GM21723 (cell line): ENCODE measurements around the gene PCA3.
"Not testable (repeated sequence)": the region's sequence is repeated elsewhere in the genome, so short reads cannot be mapped to it uniquely, and the experiment has no call there.

Experiments
- ATAC-seq: cut with Tn5 transposase; IDR thresholded peaks from one replicate; pipeline ENCODE4 v1.9.1; 2021; ENCODE audit warnings: mild to moderate bottlenecking, moderate library complexity; ENCODE audit not compliant: unreplicated experiment

Gene PCA3

DNA sequence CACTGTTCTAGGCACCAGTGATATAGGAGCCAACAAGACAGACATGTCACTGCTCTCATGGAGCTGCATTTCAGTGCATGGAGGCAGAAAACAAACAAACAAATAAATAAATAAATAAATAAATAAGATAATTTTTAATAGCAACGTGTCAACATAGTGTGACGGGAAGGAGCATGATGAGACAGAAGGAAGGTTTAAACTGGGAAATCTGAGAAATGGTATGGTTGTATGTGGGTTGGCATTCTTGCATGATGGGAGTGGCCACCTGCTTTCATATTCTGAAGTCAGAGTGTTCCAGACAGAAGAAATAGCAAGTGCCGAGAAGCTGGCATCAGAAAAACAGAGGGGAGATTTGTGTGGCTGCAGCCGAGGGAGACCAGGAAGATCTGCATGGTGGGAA is at the start of gene PCA3:
Gene PCA3, plus strand, starts transcription at position 301 of the 400 bp plus-strand sequence.
- no peak for ATAC-seq

DNA sequence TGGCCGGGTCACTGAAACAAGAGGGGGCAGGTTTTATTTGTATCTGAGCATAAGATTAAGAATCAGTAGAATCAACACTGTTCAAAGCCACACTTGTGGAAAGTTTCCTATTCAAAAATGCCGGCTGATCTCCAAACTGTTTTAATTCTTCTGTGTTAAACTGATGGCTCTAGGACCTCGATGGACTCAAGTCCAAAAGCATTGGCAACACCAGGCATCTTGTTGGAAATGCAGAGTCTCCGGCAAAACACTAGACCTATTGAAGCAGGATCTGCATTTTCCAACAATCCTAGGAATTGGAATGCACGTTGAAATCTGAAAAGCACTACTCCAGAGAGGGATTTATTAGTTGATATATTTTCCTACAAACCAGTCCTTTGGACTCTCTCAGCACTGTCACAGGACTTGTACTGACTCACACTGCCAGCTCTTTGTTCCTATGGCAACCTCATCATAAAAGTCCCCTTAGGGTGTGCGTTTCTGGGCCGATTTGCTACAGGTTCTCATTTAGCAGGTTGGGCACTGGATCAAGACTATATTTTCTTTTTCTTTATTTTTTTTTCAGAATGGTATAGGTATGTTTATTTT is 48.1 kb upstream of the PCA3 start:
- ATAC-seq: no peak

DNA sequence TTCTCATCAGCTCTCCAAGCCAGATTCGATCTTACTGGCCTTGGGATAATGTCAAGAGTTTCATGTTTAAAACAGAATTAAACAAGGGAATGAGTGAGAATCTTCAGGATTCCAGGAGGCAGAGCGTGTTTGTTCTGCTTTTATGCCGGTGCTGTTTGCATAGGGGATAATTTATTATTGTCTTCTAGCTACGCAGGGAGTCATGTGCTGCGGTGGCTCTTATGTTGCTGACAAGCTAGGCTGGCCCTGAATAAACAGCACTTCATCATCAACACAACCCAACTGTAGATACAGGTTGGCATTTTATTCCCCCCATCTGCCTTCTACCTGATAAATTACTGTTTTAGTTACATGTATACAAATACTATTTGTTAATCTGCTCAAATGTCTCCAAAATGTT is 47.1 kb upstream of the PCA3 start:
- ATAC-seq: no peak

DNA sequence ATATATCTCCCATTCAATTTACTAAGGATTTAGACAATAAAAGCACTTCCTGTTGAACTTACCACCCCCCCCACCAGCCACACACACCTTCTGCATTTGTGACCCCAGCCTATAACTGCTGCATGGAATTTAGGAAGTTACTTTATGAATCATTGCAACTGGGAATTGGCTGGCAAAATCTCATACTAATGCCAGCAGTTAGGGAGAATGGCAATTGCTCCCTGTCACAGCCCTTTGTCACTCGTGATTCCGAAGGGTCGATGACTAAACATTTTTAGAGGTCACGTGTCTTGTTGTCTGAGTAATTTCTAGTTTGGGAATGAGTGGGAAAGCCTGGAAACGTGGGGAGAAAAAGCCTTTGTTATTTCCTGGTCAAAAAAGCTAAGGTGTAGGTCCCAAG is 46.6 kb upstream of the PCA3 start:
- ATAC-seq: no peak

DNA sequence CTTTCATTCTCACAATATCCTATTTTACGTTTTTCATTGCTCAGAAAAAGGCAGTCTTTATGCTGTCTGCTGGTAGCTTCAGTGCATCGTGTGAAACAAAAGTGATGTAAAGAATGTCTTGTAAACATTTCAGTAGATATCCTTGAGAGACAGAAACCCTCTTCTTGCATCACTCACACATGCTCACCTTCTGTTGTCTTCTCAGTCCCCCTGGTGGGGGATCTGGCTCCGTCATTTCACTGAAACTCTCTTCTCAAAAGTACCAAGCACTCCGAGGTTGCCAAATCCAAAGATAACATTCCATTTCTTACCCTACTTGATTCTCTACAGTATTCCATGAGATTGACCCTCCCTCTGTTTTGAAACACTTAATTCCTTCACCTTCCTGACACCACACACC is 46.1 kb upstream of the PCA3 start:
- ATAC-seq: no peak

DNA sequence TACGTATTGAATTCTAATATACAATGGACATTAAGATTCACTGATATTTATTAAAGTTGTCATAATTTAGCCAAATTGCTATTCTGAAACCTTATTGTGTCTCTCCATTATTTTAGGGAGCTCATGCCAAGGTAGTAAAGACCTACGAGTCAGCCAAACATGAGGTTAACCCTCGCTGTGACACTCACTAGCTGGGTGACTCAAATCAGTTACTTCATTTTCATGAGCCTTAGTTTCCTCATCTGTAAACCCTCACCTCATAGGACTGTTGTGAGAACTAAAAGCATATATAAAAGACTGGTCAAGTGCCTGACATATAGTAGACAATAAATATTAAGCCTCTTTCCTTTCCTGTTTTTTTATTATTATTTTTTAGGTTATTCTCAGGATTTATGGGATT is 44.0 kb upstream of the PCA3 start:
- no peak for ATAC-seq

DNA sequence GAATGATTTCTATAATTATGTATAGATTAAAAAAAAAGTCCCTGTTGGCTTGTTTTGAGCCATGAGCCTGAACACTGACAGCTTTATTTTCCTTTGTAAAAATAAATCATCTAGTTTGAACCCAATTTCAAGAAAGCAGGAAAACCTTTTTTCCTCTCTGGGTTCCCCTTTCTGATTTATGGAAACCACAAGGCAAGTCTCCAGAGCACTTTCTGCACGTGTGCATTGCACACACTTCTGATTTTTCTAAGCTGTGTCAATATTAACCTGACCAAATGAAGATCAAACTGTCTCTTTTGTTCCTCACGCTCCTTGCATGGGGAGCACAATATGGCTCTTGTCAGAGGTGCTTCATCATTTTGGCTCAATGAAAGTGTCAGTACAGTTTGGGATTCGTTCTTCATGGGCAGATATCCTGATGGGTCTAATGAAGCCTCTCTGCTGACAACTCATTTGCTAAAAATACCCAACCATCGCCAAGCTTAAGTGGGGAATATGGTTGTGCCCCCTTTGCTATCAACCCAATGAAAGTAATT is 39.2 kb upstream of the PCA3 start:
- no peak for ATAC-seq

DNA sequence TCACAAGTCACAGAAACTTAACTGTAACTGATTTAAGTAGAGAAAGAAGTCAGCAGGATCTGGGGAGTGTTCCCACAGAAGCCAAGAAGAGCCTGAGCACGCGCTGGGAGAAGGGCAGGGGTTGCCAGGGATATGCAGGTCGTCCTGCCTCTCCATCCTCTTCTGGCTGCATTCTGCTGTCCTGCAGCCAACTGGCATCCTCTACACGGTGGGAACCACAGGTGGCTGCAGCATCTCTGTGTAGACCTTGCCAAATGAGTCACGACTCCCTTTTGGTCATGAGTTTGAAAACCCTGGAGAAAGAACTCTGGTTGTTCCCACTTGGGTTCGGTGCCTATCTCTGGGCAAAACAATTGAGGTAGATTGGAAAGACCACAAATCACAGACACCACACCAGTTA is 38.4 kb upstream of the PCA3 start:
- no peak for ATAC-seq

DNA sequence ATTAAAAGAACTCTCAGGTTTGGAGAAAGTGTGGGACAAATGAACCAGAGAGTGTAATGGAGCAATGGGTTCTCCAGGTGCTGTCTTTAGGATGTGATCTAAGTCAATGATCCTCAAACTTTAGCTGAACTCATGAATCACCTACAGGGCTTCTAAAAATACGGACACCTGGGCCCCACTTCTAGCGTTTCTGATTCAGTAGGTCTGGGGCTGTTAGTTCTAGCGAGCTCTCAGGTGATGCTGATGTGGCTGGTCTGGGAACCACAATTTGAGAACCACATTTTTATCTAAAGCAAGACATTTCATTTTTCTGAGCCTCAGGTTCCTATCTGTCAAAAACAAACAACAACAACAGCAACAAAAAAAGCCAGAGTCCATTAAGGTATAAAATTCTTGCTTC is 35.1 kb upstream of the PCA3 start:
- no peak for ATAC-seq

DNA sequence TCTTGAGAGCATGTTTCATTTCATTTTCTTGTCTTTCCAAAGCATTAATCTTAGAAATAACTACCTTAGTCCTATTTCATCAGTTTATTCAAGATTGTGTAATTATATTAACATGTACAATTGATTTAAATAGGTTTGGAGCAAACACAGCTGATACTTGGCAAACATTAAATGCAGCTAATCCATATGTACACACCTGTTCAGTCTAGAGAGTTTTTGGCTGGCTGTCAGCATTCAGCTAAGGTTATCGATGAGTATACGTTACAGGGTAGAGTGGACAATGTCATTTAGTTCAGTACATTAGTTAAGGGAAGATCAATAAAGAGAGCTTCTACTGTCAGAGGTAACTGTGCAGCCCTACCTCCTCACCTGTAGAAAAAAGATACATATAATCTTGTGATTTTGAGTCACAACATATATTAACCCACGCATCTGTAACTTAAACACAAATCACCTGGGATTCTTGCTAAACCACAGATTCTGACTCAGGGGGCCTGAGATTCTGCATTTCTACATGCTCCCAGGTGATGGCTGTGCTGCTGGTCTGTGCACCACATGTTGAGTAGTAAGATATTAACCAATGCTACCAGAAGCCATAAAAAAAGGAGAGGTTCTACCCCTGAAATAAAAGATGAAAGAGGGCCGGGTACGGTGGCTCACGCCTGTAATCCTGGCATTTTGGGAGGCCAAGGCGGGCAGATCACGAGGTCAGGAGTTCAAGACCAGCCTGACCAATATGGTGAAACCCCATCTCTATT is 34.1 kb upstream of the PCA3 start:
- ATAC-seq: no peak

DNA sequence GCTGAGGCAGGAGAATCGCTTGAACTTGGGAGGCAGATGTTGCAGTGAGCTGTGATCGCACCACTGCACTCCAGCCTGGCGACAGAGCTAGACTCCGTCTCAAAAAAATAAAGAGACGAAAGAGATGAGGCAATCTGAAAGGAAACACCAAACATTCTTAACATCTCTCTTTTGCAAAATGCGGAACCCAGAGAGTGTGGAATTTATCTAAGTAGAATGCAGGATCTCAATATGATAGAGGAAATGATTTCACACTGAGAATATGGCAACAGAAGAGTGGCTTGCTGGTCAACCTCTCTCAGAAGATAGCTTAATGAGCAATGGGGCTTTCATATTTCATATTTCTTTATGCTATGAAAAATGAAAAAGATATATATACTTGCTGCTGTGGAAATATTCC is 33.4 kb upstream of the PCA3 start:
- ATAC-seq: no peak

DNA sequence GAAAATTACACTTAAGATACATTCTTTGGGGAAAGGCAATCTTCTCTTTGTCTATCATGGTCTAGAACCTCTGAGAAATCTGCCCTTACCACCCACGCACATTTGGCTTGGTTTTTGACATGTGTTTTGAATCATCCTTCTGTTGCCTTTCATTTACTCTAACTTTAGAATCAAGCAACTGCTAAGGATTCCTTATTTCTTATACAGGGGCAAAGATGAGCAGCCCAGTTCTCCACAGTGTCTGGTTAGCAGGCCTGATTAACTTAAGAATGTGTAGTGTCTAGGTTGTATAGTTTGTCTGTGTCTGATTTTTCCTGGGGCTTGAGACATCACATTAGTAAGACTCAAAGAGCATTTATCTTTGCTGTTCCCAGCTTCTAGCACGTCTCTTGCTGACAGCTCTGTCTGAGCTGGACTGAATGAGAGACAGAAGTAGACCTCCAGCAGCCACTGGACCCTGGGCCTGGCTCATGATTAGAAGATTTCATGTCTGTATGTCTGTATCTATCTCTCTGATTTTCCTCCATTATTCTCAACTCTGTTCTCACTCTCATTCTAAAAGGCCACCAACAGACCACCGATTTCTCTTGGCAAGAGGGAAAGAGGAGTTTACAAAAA is 31.8 kb upstream of the PCA3 start:
- no peak for ATAC-seq

DNA sequence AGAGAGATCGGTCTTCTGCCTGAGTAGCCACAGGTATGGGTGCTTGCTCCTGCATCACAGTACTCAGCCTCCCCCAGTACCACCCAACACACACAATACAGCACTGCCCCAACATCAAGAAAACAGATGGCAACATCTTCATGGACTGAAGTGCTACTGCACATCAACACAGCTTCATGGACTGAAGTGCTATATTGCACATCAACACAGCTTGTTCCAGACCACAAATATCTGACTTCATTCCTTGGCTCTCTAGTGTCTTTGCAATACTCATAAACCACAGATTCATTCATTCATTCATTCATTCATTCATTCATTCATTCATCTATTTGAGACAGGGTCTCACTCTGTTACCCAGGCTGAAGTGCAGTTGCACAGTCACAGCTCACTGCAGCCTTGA is 31.1 kb upstream of the PCA3 start:
- no peak for ATAC-seq

DNA sequence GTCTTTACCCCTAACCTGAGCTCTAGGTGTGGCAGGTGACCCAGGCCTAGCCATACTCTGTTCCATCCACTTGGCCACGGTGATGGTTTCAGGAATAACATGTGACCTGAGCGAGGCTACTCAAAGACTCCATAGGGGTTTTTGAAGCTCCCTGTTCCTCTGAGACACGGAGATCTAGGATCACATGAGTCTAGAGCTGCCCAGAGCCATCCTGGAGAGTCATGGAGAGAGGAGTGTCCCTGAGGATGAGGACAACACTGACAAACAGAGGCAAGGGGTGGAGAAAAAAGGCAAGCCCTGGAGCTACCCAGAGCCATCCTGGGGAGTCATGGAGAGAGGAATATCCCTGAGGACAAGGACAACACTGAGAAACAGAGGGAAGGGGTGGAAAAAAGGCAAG is 29.5 kb upstream of the PCA3 start:
- no peak for ATAC-seq

DNA sequence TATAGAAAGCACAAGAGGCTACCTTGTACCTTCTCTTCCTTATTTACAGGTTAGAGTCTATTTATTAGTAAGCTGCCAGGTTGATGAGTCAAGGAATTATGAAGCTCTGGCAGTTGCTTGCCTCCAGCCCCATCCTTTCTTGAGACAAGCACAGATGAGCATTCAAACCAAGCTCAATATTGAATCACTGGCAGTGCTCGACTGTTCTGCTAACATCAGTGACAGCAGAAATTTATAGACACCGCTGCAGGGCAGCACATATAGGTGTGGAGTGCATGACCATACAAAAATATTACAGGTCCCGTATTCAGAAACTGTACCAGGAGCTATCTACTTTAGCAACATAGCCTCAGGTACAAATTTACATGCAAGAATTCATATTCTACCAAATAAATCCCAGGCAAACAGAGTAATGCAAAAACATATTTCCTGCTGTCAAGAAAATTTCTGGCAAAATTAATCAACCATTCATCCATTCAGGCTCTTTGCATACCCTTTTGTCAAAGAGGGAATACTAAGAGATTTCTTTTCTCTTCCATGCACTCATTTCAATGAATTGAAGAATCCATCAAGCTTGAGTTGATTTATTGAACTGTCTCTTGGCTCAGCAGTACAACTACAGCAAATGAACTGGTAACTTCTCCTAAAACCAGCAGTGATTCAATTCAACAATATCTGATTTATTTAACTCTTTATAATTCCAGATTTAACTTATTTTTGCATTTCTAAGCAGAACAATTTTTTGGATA is 26.9 kb upstream of the PCA3 start:
- no peak for ATAC-seq

DNA sequence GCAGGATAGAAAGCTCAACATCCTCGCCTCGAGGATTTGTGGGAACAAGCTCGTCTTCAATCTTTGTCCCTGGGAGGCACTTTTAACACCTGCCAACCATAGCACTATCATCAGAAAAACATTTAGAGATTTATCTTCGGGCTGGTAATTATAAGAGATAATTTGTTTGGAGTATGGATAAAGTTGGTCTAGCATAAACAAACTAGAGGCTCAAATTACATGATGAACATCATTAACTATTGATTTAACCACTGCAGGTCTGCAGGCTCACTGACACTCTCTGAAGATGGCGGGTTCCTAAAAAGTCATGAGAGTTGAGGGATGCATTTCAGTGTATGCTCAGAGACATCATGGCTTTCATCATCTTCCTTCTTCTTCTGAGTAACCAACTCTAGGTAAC is 25.8 kb upstream of the PCA3 start:
- no peak for ATAC-seq

DNA sequence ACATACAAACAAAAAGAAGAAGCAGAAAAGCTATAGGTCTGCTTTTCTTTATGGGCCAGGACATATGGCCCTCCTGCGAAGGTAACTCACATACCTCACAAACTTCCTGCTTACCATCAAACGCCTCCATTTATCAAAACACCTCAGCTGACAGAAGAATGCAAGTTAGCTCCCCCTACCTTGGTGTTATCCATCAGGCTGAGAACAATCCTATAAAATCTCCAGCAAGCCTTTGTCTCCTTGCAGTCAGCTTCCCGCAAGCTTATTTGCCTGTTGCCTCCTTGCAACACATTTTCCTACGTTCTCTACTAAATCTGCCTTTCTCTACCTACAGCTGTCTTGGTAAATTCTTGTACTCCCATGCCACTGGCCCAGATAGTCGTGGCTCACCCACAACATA is 22.7 kb upstream of the PCA3 start:
- ATAC-seq: no peak

DNA sequence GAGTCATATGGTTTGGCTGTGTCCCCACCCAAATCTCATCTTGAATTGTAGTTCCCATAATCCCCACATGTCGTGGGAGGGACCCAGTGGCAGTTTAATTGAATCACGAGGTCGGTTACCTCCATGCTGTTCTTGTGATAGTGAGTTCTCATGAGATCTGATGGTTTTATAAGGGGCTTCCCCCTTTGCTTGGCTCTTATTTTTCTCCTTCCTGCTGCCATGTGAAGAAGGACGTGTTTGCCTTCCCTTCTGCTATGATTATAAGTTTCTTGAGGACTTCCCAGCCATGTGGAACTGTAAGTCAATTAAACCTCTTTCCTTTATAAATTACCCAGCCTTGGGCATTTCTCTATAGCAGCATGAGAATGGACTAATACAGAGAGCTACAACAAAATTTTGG is 21.3 kb upstream of the PCA3 start:
- ATAC-seq: not testable (repeated sequence)

DNA sequence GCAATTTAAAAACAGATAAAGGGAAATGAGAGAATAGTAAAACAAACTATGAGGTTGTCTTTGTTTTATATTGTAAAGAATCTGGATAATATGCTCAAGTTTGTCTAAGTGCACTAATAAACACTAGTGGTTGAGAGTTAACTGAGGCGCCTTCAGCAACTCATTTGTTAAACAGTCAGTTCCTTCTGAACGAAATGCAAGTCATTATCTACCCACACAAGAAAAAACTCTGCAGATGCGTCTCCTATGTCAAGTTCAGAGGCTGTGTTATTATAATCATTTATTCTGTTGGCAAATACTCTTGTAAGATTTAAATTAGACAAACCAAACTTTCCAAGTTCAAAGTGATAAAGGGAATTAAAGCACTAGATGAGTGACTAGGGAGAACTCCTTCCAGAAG is 20.3 kb upstream of the PCA3 start:
- no peak for ATAC-seq

DNA sequence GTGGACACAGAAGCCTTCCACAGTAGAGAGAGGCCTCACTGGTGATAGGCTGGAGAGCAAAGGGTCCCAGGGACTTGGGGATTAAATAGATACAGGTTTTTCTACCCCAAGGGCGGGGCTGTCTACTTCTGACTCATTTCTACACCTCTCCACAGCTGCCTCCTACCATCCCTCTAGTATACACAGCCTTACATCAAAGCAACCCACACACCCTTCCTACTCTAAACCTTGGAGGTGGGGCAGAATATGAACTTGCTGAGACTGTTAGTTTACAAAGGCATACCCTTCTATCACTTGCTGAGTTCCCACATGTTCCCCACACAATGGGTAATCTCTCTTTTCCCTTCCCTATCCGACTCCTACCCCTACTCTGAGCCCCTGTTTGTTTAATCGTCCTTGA is 19.9 kb upstream of the PCA3 start:
- ATAC-seq: no peak

DNA sequence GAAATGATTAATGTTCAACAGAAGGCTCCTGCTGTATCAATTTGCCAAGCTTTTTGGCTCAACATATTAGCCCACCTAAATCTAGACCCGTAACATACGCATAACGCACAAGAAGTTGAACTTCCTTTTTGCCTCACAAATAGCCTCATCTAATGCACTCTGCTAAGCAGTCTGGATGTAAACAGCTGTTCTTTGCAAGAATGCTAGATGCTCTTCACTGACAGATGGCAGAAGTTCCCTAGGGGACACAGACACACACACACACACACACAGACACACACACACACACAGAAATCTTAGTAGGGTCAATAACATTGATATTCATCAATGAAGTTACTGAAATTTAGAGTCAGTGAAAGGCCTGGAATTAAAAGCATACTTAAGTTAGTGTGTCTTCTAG is 13.2 kb upstream of the PCA3 start:
- no peak for ATAC-seq

DNA sequence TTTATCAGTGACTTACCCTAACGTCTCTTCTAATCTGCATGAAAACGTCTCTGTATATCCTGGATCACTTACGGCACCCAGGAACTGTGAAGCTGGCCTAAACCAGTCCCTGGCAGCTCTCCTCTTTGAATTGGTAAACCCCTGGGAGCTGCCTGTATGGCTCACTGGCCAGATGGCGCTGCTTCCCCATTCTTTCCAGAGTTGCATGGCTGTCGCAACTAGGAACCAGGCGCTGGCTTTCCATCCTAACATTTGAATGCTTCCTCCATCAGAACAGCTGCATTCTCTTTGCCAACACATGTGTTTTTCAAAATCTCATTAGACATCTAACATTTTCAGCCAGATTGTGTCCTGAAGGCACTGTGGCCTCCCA is 8.0 kb upstream of the PCA3 start:
- peak; percentile 25 for ATAC-seq
